ENCODE measurements around the gene SLC39A5. TPM values are rescaled to one million over a fixed set of nuclear protein-coding genes. Genes with fewer than 3 reads are reported as not detected.

SLC39A5 gene
- total and polyA plus RNA-seq, 8 donors: 0.15 to 450 (median 8.0) TPM; not detected in 3

DNA sequence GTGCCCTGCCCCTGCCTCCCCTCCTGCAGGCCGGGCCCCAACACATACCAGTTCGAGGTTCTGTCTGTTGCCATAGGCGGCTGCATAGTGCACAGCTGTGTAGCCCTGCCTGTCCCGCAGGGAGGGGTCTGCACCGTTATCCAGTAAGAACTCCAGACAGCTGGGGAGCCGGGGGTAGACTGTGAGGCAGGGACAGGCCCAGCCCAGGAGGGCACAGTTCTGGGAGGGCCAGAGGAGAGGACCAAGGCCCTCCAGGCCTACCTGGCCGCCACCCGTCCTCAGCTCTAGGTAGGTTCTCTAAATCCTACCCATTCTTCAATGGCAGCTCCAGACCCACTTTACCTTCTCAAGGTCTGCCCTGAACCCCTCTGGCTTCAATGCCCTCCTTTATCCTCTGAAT, 18.9 kb downstream of the SLC39A5 start:
- Histone ChIP-seq H3K4me3 (no peak overlapping the region), H3K9me3 (no peaks in the 10 kb centered on the region), H3K4me1 (no peaks in the 10 kb centered on the region), H3K27ac (no peak overlapping the region), H3K27me3 (no peaks in the 10 kb centered on the region), H3K36me3 (peaks cover 89 to 100% (median 100%) of the 10 kb centered on the region in 4 donors)
- intact Hi-C loops (cut with DNase I; ENCODE audit: low total_unique reads): no loop called here
- WGBS, 5 donors: 92 to 98% (median 96%) methylated on average over 8 of the region's 8 CpGs
- no peak for DNase-seq
- TF ChIP-seq EP300 (IDR thresholded peaks at IDR 0.05) (no peak), POLR2A (IDR thresholded peaks at IDR 0.05) (no peak), POLR2AphosphoS5 (IDR thresholded peaks at IDR 0.05) (no peak)
- TF ChIP-seq, protein P1, sequence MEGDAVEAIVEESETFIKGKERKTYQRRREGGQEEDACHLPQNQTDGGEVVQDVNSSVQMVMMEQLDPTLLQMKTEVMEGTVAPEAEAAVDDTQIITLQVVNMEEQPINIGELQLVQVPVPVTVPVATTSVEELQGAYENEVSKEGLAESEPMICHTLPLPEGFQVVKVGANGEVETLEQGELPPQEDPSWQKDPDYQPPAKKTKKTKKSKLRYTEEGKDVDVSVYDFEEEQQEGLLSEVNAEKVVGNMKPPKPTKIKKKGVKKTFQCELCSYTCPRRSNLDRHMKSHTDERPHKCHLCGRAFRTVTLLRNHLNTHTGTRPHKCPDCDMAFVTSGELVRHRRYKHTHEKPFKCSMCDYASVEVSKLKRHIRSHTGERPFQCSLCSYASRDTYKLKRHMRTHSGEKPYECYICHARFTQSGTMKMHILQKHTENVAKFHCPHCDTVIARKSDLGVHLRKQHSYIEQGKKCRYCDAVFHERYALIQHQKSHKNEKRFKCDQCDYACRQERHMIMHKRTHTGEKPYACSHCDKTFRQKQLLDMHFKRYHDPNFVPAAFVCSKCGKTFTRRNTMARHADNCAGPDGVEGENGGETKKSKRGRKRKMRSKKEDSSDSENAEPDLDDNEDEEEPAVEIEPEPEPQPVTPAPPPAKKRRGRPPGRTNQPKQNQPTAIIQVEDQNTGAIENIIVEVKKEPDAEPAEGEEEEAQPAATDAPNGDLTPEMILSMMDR (IDR thresholded peaks at IDR 0.05): no peak

DNA sequence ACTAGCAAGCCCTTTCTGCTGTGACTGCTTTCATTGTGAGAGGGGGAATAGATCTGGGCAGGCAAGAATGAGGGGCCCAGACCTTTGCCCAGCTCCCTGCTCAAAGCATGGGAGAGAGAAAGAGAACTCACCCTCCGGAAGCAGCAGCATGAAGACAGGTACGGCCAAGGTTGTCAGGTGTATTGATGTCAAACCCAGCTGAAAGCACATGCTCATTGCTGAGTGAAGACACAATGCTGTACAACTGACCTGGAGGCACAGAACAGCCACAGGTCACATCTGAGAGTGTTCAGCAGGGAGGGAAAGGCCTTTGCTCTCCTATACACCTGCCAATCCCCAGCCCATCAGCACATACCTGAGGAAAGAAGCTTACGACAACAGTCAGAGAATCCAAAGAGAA, 22.8 kb downstream of the SLC39A5 start:
- 91 to 96% (median 95%) methylated on average over 3 of the region's 3 CpGs for WGBS, 5 donors

DNA sequence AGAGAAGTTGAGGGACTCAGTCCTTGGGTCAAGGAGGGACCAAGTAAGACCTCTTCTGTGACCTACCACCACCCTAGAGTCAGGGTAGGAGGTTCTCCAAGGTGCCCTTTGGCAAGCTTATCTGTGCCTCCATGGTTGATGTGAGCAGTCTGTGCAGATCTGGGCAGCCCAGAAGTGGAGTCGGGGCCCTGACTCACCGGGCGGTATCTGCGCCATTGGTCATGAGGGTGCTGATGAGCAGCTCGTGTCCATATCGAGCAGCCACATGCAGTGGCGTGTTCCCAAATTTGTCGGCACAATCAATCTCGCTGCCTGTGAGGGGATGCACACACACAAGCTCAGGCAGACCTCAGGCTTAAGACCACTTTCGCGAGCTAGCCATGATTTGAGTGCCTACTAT, 23.2 kb downstream of the SLC39A5 start:
- Histone ChIP-seq H3K9me3 (no peaks in the 10 kb centered on the region), H3K27ac (no peak overlapping the region), H3K27me3 (no peaks in the 10 kb centered on the region), H3K36me3 (peaks cover 68 to 83% (median 81%) of the 10 kb centered on the region in 4 donors), H3K4me3 (no peak overlapping the region), H3K4me1 (peaks cover 16 to 22% (median 21%) of the 10 kb centered on the region in 4 donors)
- 90 to 97% (median 93%) methylated on average over 8 to 11 of the region's 11 CpGs for WGBS, 5 donors
- intact Hi-C loops (cut with DNase I; ENCODE audit: low total_unique reads): no loop called here
- TF ChIP-seq EP300 (IDR thresholded peaks at IDR 0.05): no peak
- TF ChIP-seq POLR2AphosphoS5 (IDR thresholded peaks at IDR 0.05): no peak
- TF ChIP-seq POLR2A (IDR thresholded peaks at IDR 0.05): no peak
- TF ChIP-seq, protein P1 (IDR thresholded peaks at IDR 0.05): no peak
- no peak for DNase-seq

More for the DNA sequence above, 22.8 kb downstream of the SLC39A5 start:
- no peaks in the 10 kb centered on the region for H3K27me3 ChIP-seq
- peaks cover 16 to 22% (median 20%) of the 10 kb centered on the region in 4 donors for H3K4me1 ChIP-seq
- no peak for DNase-seq
- H3K27ac ChIP-seq: no peak overlapping the region
- no peak for TF ChIP-seq POLR2A (IDR thresholded peaks at IDR 0.05)
- TF ChIP-seq POLR2AphosphoS5 (IDR thresholded peaks at IDR 0.05): no peak
- intact Hi-C loops (cut with DNase I; ENCODE audit: low total_unique reads): no loop called here
- H3K4me3 ChIP-seq: no peak overlapping the region
- H3K36me3 ChIP-seq: peaks cover 73 to 88% (median 86%) of the 10 kb centered on the region in 4 donors
- no peaks in the 10 kb centered on the region for H3K9me3 ChIP-seq

DNA sequence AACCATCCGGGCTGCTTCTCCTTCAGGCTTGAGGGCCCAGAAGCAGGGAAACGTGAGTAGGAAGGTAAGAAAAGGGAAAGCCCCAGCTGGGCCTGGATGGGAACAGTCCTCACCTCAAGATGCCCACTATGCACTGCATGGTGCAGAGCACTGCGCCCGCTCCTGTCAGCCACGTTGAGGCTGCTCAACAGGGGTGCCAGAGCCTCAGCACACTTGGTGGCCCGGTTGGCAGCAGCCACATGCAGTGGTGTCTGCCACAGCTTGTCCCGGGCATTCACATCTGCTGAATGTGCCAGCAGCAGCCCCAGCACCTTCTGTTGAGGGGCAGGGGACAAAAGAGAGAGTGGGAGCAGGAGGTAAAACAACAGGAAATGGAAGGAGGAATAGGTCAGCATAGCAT, 25.8 kb downstream of the SLC39A5 start:
- DNase-seq: no peak
- TF ChIP-seq POLR2A (IDR thresholded peaks at IDR 0.05) (no peak), EP300 (IDR thresholded peaks at IDR 0.05) (no peak), POLR2AphosphoS5 (IDR thresholded peaks at IDR 0.05) (no peak)
- TF ChIP-seq, protein P1 (IDR thresholded peaks at IDR 0.05): no peak
- H3K4me3 ChIP-seq: no peak overlapping the region
- no peak overlapping the region for H3K27ac ChIP-seq
- H3K4me1 ChIP-seq: peaks cover 16 to 31% (median 28%) of the 10 kb centered on the region in 4 donors
- peaks cover 44 to 58% (median 55%) of the 10 kb centered on the region in 4 donors for H3K36me3 ChIP-seq
- no peaks in the 10 kb centered on the region for H3K9me3 ChIP-seq
- H3K27me3 ChIP-seq: no peaks in the 10 kb centered on the region
- intact Hi-C loops (cut with DNase I; ENCODE audit: low total_unique reads): no loop called here
- WGBS, 5 donors: 79 to 92% (median 88%) methylated on average over 7 of the region's 7 CpGs

DNA sequence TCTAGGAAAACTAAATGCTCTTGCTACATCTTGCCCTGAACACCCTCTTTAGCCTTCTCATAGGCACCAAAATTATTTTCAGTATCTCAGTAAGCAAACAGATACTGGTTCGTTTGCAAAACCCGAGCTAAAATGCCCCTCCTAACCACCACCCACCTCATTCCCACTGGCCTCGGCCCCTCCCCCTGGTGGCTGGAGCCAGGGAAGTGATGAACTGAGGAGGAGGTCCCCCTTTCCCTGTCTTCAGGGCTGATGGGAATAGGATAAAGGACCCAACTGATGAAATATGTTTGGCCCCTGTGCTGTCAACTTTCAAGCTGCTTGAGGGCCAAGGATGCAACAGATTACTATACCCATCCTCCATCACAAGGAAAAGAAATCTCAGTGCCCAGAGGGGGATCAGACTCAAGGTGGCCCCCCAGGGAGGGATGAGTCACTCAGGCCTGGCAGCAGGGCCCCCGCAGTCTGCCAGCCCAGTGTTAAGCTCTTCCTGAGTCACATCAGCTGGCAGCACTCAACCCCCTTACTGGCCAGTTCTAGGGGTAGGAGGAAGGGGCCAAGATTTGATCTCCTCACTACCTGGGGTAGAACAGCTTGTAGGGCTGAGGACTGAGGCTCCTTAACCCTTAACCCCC, 26.6 kb downstream of the SLC39A5 start:
- 40 to 57% (median 44%) methylated on average over 4 of the region's 4 CpGs for WGBS, 5 donors
- intact Hi-C loops (cut with DNase I; ENCODE audit: low total_unique reads): no loop called here
- H3K27me3 ChIP-seq: no peaks in the 10 kb centered on the region
- H3K27ac ChIP-seq: peak overlapping the region in 2 of 5 donors; percentile 6 to 91
- TF ChIP-seq POLR2A (IDR thresholded peaks at IDR 0.05): no peak
- no peak for TF ChIP-seq EP300 (IDR thresholded peaks at IDR 0.05)
- TF ChIP-seq, protein P1 (IDR thresholded peaks at IDR 0.05): no peak
- TF ChIP-seq POLR2AphosphoS5 (IDR thresholded peaks at IDR 0.05): no peak
- H3K4me3 ChIP-seq: peak overlapping the region in 1 of 4 donors; percentile 98
- H3K36me3 ChIP-seq: peaks cover 44 to 50% (median 48%) of the 10 kb centered on the region in 4 donors
- H3K9me3 ChIP-seq: no peaks in the 10 kb centered on the region
- no peak for DNase-seq
- peaks cover 16 to 31% (median 28%) of the 10 kb centered on the region in 4 donors for H3K4me1 ChIP-seq
